ENCODE data around the gene BTBD18. TPM values are rescaled to one million over a fixed set of nuclear protein-coding genes. Genes with fewer than 3 reads are reported as not detected.
A peak's percentile ranks its signal among the peaks of the same experiment; 100 is the strongest.

The BTBD18 gene
- total and polyA plus RNA-seq, 2 of the 13 experiments (the other 11 are each of a cell fraction or from before 2014, with no cell fraction given) = not detected

- TF ChIP-seq NR2F1 (CRISPR knock-in tag; IDR thresholded peaks at IDR 0.05) = no peak
- peak; percentile 70 for TF ChIP-seq HOXA3 (CRISPR knock-in tag; IDR thresholded peaks at IDR 0.05)
- TF ChIP-seq SMC3 (IDR thresholded peaks at IDR 0.05; ENCODE audit: low read length) = no peak
- TF ChIP-seq, protein P1, sequence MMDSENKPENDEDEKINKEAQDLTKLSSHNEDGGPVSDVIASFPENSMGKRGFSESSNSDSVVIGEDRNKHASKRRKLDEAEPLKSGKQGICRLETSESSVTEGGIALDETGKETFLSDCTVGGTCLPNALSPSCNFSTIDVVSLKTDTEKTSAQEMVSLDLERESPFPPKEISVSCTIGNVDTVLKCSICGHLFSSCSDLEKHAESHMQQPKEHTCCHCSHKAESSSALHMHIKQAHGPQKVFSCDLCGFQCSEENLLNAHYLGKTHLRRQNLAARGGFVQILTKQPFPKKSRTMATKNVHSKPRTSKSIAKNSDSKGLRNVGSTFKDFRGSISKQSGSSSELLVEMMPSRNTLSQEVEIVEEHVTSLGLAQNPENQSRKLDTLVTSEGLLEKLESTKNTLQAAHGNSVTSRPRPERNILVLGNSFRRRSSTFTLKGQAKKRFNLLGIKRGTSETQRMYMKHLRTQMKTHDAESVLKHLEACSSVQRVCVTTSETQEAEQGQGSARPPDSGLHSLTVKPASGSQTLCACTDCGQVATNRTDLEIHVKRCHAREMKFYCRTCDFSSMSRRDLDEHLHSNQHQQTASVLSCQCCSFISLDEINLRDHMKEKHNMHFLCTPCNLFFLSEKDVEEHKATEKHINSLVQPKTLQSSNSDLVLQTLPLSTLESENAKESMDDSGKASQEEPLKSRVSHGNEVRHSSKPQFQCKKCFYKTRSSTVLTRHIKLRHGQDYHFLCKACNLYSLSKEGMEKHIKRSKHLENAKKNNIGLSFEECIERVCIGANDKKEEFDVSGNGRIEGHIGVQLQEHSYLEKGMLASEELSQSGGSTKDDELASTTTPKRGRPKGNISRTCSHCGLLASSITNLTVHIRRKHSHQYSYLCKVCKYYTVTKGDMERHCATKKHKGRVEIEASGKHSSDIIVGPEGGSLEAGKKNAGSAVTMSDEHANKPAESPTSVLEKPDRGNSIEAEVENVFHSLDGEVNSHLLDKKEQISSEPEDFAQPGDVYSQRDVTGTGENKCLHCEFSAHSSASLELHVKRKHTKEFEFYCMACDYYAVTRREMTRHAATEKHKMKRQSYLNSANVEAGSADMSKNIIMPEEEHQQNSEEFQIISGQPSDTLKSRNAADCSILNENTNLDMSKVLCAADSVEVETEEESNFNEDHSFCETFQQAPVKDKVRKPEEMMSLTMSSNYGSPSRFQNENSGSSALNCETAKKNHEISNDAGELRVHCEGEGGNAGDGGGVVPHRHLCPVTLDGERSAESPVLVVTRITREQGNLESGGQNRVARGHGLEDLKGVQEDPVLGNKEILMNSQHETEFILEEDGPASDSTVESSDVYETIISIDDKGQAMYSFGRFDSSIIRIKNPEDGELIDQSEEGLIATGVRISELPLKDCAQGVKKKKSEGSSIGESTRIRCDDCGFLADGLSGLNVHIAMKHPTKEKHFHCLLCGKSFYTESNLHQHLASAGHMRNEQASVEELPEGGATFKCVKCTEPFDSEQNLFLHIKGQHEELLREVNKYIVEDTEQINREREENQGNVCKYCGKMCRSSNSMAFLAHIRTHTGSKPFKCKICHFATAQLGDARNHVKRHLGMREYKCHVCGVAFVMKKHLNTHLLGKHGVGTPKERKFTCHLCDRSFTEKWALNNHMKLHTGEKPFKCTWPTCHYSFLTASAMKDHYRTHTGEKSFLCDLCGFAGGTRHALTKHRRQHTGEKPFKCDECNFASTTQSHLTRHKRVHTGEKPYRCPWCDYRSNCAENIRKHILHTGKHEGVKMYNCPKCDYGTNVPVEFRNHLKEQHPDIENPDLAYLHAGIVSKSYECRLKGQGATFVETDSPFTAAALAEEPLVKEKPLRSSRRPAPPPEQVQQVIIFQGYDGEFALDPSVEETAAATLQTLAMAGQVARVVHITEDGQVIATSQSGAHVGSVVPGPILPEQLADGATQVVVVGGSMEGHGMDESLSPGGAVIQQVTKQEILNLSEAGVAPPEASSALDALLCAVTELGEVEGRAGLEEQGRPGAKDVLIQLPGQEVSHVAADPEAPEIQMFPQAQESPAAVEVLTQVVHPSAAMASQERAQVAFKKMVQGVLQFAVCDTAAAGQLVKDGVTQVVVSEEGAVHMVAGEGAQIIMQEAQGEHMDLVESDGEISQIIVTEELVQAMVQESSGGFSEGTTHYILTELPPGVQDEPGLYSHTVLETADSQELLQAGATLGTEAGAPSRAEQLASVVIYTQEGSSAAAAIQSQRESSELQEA (CRISPR knock-in tag; IDR thresholded peaks at IDR 0.05; ENCODE audit: not compliant biosample characterization) = no peak
- no peak; the same call in 1 of the 2 replicates for TF ChIP-seq RXRB (CRISPR knock-in tag; IDR thresholded peaks at IDR 0.05; ENCODE audit: borderline replicate concordance)
- no peak for TF ChIP-seq FOSL1 (CRISPR knock-in tag; IDR thresholded peaks at IDR 0.05; ENCODE audit: borderline replicate concordance)
- TF ChIP-seq PCBP2 (optimal IDR thresholded peaks at IDR 0.05; ENCODE audit: low read depth, low read length, poor library complexity, severe bottlenecking) = no peak
- no peak for TF ChIP-seq PRDM4 (CRISPR knock-in tag; IDR thresholded peaks at IDR 0.05; ENCODE audit: borderline replicate concordance)
- no peak for TF ChIP-seq ZFYVE20 (CRISPR knock-in tag; IDR thresholded peaks at IDR 0.05; ENCODE audit: borderline replicate concordance, low read depth)
- peak; percentile 94 for TF ChIP-seq NFYC (CRISPR knock-in tag; IDR thresholded peaks at IDR 0.05)
- no peak for TF ChIP-seq ADNP (CRISPR knock-in tag; IDR thresholded peaks at IDR 0.05)
- no peak for TF ChIP-seq JUN (CRISPR knock-in tag; IDR thresholded peaks at IDR 0.05)
- TF ChIP-seq RARG (CRISPR knock-in tag; IDR thresholded peaks at IDR 0.05; ENCODE audit: low read depth) = 0 out of 2 replicates have a peak, but pooled peaks have one; percentile 21
- no peak for TF ChIP-seq IRF1 (CRISPR knock-in tag; IDR thresholded peaks at IDR 0.05; ENCODE audit: low read depth)
- no peak for TF ChIP-seq KLF16 (CRISPR knock-in tag; IDR thresholded peaks at IDR 0.05)
- TF ChIP-seq EHMT2 (IDR thresholded peaks at IDR 0.05; ENCODE audit: borderline replicate concordance, low read depth, low read length) = no peak
Measured at GRCh38 chr11:57712256-57713150, 39.1 kb downstream of the BTBD18 start, which contains the start of gene TMX2 (continued).

Data from HepG2 (cell line).